ENCODE data around the gene NLRP14.

GRCh38 chr11:7014118-7014517 lies 6.2 kb upstream of the NLRP14 start:
- no peak for TF ChIP-seq CTCF (IDR thresholded peaks at IDR 0.05)
- TF ChIP-seq POLR2A (IDR thresholded peaks at IDR 0.05) = no peak

All from body of pancreas (tissue), 4 donors.